Measurements from ENCODE around the gene SELP.

The SELP gene

DNA sequence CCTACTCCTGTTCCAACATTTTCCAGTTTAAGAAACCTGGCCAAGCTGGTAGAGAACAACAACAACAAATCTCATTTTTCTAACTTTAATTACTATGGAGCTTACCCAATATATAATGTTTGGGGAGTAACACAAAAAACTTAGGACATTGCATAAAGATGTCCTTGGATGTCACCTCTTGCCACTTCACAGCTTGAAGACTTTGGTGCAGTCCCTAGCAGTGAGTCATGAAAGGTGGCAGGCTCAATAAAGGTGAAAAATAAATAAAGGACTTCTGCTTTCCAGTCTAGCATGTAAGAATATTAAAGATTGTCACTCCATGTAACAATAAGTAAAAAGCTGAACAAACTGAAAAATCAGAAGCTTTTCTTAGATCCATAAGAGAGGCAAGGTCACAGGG, 17.6 kb upstream of the SELP start:
- Histone ChIP-seq H3K4me1 (ENCODE audit: insufficient read depth, low read length) (no peaks in the 10 kb centered on the region), H3K36me3 (ENCODE audit: insufficient read depth, low read length) (no peaks in the 10 kb centered on the region), H3K9ac (ENCODE audit: low read depth, low read length) (no peak overlapping the region), H3K9me3 (ENCODE audit: control insufficient read depth, insufficient read depth, low read length) (no peaks in the 10 kb centered on the region)

DNA sequence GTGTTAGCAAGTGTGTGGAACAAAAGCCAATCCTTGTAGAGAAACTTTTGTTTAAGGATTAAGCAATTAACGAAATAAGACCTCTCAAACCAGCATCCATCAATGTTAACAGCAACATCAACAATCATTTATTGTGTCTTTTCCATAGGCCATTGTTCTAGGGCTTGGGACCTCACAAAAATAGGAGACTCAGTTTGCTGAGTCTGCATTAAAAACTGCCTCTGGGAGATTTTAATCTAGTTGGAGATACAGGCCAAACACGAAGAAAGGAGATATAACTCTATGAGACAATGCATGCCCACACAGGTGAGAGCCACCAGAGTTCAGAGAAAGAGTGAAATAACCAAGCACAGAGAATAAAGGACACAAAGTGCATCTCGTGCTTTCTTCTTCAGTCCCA, 14.4 kb upstream of the SELP start:
- no peaks in the 10 kb centered on the region for H3K36me3 ChIP-seq (ENCODE audit: insufficient read depth, low read length)
- no peaks in the 10 kb centered on the region for H3K4me1 ChIP-seq (ENCODE audit: insufficient read depth, low read length)
- no peak overlapping the region for H3K9ac ChIP-seq (ENCODE audit: low read depth, low read length)
- no peaks in the 10 kb centered on the region for H3K9me3 ChIP-seq (ENCODE audit: control insufficient read depth, insufficient read depth, low read length)

DNA sequence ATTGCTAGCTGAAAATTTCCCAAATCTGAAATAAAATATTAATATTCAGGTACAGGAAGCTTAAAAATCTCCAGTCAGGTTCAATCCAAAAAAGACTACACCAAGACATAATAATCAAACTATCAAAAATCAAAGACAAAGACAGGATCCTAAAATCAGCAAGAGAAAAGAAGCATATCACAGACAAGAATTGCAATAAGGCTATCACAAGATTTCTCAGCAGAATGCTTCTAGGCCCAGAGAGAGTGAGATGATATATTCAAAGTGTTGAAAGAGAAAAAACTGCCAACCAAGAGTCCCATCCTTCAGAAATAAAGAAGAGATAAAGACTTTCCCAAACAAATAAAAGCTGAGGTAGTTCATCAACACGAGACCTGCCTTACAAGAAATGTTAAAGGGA, 5.0 kb upstream of the SELP start:
- Histone ChIP-seq H3K4me1 (ENCODE audit: insufficient read depth, low read length) (no peaks in the 10 kb centered on the region), H3K36me3 (ENCODE audit: insufficient read depth, low read length) (no peaks in the 10 kb centered on the region), H3K9ac (ENCODE audit: low read depth, low read length) (no peak overlapping the region), H3K9me3 (ENCODE audit: control insufficient read depth, insufficient read depth, low read length) (no peaks in the 10 kb centered on the region; the same call in 1 of the 2 replicates)

DNA sequence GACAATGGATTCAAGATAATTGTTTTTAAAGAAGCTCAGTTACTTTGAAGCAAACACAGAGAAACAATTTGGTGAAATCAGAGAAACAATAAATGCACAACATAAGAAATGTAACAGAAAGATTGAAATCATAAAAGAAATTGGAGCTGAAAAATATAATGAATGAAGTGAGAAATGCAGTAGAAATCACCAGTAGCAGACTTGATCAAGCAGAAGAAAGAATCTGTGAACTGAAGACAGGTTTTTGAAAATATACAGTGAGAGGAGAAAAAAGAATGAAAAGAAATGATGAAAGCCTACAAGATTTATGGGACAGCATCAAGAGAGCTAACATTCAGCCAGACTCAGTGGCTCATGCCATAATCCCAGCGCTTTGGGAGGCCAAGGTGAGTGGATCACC, 4.2 kb upstream of the SELP start:
- H3K9ac ChIP-seq (ENCODE audit: low read depth, low read length) = no peak overlapping the region
- H3K9me3 ChIP-seq (ENCODE audit: control insufficient read depth, insufficient read depth, low read length) = no peaks in the 10 kb centered on the region; the same call in 1 of the 2 replicates
- no peaks in the 10 kb centered on the region for H3K4me1 ChIP-seq (ENCODE audit: insufficient read depth, low read length)
- no peaks in the 10 kb centered on the region for H3K36me3 ChIP-seq (ENCODE audit: insufficient read depth, low read length)

DNA sequence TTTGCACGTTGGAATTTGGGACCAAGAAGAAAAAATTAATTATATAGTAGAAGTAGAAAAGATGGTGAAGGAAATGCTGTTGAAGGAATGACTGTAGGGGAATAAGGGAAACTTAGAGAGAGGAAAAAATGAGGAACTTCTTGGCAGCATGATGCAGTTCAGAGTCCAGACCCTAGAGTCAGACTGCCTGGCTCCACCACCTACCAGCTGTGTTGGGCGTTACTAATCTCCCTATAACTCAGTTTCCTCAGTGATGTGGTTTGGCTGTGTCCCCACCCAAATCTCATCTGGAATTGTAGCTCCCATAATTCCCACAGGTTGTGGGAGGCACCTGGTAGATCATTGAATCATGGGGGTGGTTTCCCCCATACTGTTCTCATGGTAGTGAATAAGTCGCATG, 1.3 kb upstream of the SELP start:
- Histone ChIP-seq H3K36me3 (ENCODE audit: insufficient read depth, low read length) (no peaks in the 10 kb centered on the region), H3K9ac (ENCODE audit: low read depth, low read length) (no peak overlapping the region), H3K4me1 (ENCODE audit: insufficient read depth, low read length) (no peaks in the 10 kb centered on the region), H3K9me3 (ENCODE audit: control insufficient read depth, insufficient read depth, low read length) (no peaks in the 10 kb centered on the region; the same call in 1 of the 2 replicates)

DNA sequence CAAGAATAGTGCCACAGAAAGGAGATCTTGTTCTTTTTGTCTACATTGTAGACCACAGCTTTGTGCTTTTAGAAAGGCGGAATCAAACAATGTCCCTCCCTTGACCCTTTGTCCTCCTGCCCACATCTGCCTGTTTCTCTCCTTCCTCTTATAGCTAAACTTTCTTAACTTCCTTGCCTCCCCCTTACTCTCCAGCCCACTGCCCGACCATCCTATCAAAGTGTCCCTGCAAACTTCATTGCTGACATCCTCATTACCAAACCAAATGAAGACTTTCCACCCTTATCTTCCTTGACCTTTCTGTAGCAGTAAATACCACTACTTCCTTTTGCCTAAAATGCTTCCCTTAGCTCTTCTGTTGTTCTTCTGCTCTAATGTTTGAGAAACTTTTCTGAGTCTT, 5.0 kb downstream of the SELP start:
- Histone ChIP-seq H3K9me3 (ENCODE audit: control insufficient read depth, insufficient read depth, low read length) (no peaks in the 10 kb centered on the region), H3K9ac (ENCODE audit: low read depth, low read length) (no peak overlapping the region), H3K4me1 (ENCODE audit: insufficient read depth, low read length) (no peaks in the 10 kb centered on the region), H3K36me3 (ENCODE audit: insufficient read depth, low read length) (no peaks in the 10 kb centered on the region)

- Histone ChIP-seq H3K4me1 (ENCODE audit: insufficient read depth, low read length) (no peaks in the 10 kb centered on the region), H3K9me3 (ENCODE audit: control insufficient read depth, insufficient read depth, low read length) (no peaks in the 10 kb centered on the region), H3K9ac (ENCODE audit: low read depth, low read length) (no peak overlapping the region), H3K36me3 (ENCODE audit: insufficient read depth, low read length) (no peaks in the 10 kb centered on the region)
Measured at GRCh38 chr1:169624122-169624521, 5.8 kb downstream of the SELP start.

GRCh38 chr1:169623132-169623926, 6.6 kb downstream of the SELP start:
- Histone ChIP-seq H3K4me1 (ENCODE audit: insufficient read depth, low read length) (no peaks in the 10 kb centered on the region), H3K36me3 (ENCODE audit: insufficient read depth, low read length) (no peaks in the 10 kb centered on the region), H3K9ac (ENCODE audit: low read depth, low read length) (no peak overlapping the region), H3K9me3 (ENCODE audit: control insufficient read depth, insufficient read depth, low read length) (no peaks in the 10 kb centered on the region)

DNA sequence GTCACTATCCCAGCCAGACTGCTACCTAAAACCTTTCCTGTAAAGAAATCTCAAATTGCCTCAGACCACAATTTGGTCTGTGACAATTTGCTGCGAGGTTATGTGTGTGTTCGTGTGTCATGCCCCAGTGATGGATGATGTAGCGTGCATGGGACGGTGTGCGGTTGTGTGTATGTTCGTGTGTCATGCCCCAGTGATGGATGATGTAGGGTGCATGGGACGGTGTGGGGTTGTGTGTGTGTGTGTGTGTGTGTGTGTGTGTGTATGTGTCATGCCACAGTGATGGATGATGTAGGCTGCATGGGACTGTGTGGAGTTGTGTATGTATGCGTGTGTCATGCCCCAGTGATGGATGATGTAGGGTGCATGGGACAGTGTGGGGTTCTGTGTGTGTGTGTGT, 9.4 kb downstream of the SELP start:
- H3K9me3 ChIP-seq (ENCODE audit: control insufficient read depth, insufficient read depth, low read length) = no peaks in the 10 kb centered on the region
- H3K36me3 ChIP-seq (ENCODE audit: insufficient read depth, low read length) = no peaks in the 10 kb centered on the region
- no peak overlapping the region for H3K9ac ChIP-seq (ENCODE audit: low read depth, low read length)
- no peaks in the 10 kb centered on the region for H3K4me1 ChIP-seq (ENCODE audit: insufficient read depth, low read length)

- Histone ChIP-seq H3K4me1 (ENCODE audit: insufficient read depth, low read length) (no peaks in the 10 kb centered on the region), H3K9ac (ENCODE audit: low read depth, low read length) (no peak overlapping the region), H3K36me3 (ENCODE audit: insufficient read depth, low read length) (no peaks in the 10 kb centered on the region), H3K9me3 (ENCODE audit: control insufficient read depth, insufficient read depth, low read length) (no peaks in the 10 kb centered on the region)
Measured at GRCh38 chr1:169618367-169618766, 11.6 kb downstream of the SELP start.

- no peak overlapping the region for H3K9ac ChIP-seq (ENCODE audit: low read depth, low read length)
- H3K4me1 ChIP-seq (ENCODE audit: insufficient read depth, low read length) = no peaks in the 10 kb centered on the region
- no peaks in the 10 kb centered on the region for H3K36me3 ChIP-seq (ENCODE audit: insufficient read depth, low read length)
- no peaks in the 10 kb centered on the region for H3K9me3 ChIP-seq (ENCODE audit: control insufficient read depth, insufficient read depth, low read length)
Measured at GRCh38 chr1:169615803-169616202, 14.1 kb downstream of the SELP start.

DNA sequence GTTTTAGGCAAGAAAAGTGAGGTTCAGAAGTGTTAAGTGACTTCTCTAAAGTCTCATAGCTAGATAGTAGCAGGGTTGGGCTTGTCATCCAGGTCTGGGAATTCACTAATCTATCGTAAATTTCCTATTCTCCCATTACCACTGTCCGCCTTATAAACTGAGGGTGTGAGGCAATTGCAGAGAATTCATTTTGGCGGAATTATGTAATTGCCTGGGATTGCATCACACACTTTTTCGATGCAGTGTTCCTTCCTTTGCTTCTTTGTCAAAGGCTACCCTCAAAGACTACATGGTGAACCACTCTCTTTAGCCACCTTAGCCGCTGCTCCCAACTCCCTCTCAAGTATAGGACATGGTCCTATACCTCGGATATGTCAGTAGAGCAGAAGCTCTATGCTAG, 19.1 kb downstream of the SELP start:
- Histone ChIP-seq H3K36me3 (ENCODE audit: insufficient read depth, low read length) (no peaks in the 10 kb centered on the region), H3K9me3 (ENCODE audit: control insufficient read depth, insufficient read depth, low read length) (no peaks in the 10 kb centered on the region), H3K4me1 (ENCODE audit: insufficient read depth, low read length) (no peaks in the 10 kb centered on the region), H3K9ac (ENCODE audit: low read depth, low read length) (no peak overlapping the region)

GRCh38 chr1:169610108-169610507, 19.8 kb downstream of the SELP start:
- Histone ChIP-seq H3K4me1 (ENCODE audit: insufficient read depth, low read length) (no peaks in the 10 kb centered on the region), H3K36me3 (ENCODE audit: insufficient read depth, low read length) (no peaks in the 10 kb centered on the region), H3K9ac (ENCODE audit: low read depth, low read length) (no peak overlapping the region)

DNA sequence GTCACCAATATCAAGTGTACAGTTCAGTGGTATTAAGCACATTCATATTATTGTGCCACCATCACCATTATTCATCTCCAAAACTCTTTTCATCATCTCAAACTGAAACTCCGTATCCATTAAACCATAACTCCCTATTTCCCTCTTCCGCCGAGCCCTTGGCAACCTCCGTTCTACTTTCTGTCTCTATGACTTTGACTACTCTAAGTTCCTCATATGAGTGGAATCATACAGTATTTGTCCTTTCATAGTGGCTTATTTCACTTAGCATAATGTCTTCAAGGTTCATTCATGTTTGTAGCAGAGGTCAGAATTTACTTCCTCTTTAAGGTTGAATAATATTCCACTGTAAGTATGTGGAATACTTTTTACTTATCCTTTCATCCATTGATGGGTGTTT, 21.7 kb downstream of the SELP start:
- H3K36me3 ChIP-seq (ENCODE audit: insufficient read depth, low read length) = no peaks in the 10 kb centered on the region
- no peaks in the 10 kb centered on the region for H3K9me3 ChIP-seq (ENCODE audit: control insufficient read depth, insufficient read depth, low read length)
- no peak overlapping the region for H3K9ac ChIP-seq (ENCODE audit: low read depth, low read length)
- no peaks in the 10 kb centered on the region for H3K4me1 ChIP-seq (ENCODE audit: insufficient read depth, low read length)

More at GRCh38 chr1:169610108-169610507, 19.8 kb downstream of the SELP start:
- no peaks in the 10 kb centered on the region for H3K9me3 ChIP-seq (ENCODE audit: control insufficient read depth, insufficient read depth, low read length)

- no peaks in the 10 kb centered on the region for H3K4me1 ChIP-seq (ENCODE audit: insufficient read depth, low read length)
- no peak overlapping the region for H3K9ac ChIP-seq (ENCODE audit: low read depth, low read length)
- H3K9me3 ChIP-seq (ENCODE audit: control insufficient read depth, insufficient read depth, low read length) = no peaks in the 10 kb centered on the region
- no peaks in the 10 kb centered on the region for H3K36me3 ChIP-seq (ENCODE audit: insufficient read depth, low read length)
Measured at GRCh38 chr1:169604781-169605560, 25.0 kb downstream of the SELP start.
